Caco-2 (cell line): ENCODE results near the gene PHF10. TPM values are rescaled to one million over a fixed set of nuclear protein-coding genes. Genes with fewer than 3 reads are reported as not detected.
A peak's percentile ranks its signal among the peaks of the same experiment; 100 is the strongest.

Experiments
- BruUV-seq: library from RNA; stranded (reverse); fragments of 400-500 nt; replicated peaks from 2 replicates; lab custom pipeline; 2021; lab: Mats Ljungman, UMichigan
- CTCF ChIA-PET: fragments of 300-600 bp; sonication (Branson Sonifier 250); formaldehyde crosslinking; loops from one replicate; lab custom pipeline; 2022; ENCODE audit warnings: antibody characterized with exemption; lab: Charles Lee
- POLR2A ChIA-PET: fragments of 300-600 bp; sonication (Branson Sonifier 250); formaldehyde crosslinking; loops from one replicate; lab custom pipeline; 2022; ENCODE audit warnings: antibody characterized with exemption; lab: Charles Lee
- DNase-seq, 2 experiments: peaks; one replicate each; pipeline versions ENCODE4 v3.0.0 to v3.0.0-alpha.2; 2020 to 2022
- H3K27me3 ChIP-seq: replicated peaks from 2 replicates; pipeline ENCODE4 v1.6.0; 2011; ENCODE audit warnings: low read length; ENCODE audit not compliant: control insufficient read depth, insufficient read depth
- H3K36me3 ChIP-seq: 2 replicates; pipeline ENCODE4 v1.5.1; 2011; ENCODE audit warnings: low read length; ENCODE audit not compliant: control insufficient read depth, insufficient read depth
- H3K4me1 ChIP-seq: fragments of 250-450 bp; sonication (Bioruptor Pico); 2 replicates; pipeline ENCODE4 v1.5.1; 2020; ENCODE audit warnings: mild to moderate bottlenecking
- H3K4me3 ChIP-seq: 2 replicates; pipeline ENCODE4 v1.5.1; 2011; ENCODE audit warnings: low read depth, mild to moderate bottlenecking, control low read depth, low read length
- H3K9me3 ChIP-seq: fragments of 250-450 bp; sonication (Bioruptor Pico); 2 replicates; pipeline ENCODE4 v1.5.1; 2020; ENCODE audit warnings: mild to moderate bottlenecking, moderate library complexity
- H3K27ac Mint-ChIP-seq: one replicate; pipeline ENCODE4 v1.8.0; 2022; ENCODE audit warnings: mixed read lengths; ENCODE audit not compliant: unreplicated experiment
- H3K27me3 Mint-ChIP-seq: one replicate; pipeline ENCODE4 v1.8.0; 2022; ENCODE audit warnings: mixed read lengths; ENCODE audit not compliant: insufficient read depth, unreplicated experiment
- H3K36me3 Mint-ChIP-seq: one replicate; pipeline ENCODE4 v1.8.0; 2022; ENCODE audit warnings: mild to moderate bottlenecking, mixed read lengths; ENCODE audit not compliant: insufficient read depth, unreplicated experiment
- H3K4me1 Mint-ChIP-seq: one replicate; pipeline ENCODE4 v1.8.0; 2022; ENCODE audit warnings: low read depth, mixed read lengths; ENCODE audit not compliant: unreplicated experiment
- H3K4me3 Mint-ChIP-seq: one replicate; pipeline ENCODE4 v1.8.0; 2022; ENCODE audit warnings: mild to moderate bottlenecking, moderate library complexity, mixed read lengths; ENCODE audit not compliant: unreplicated experiment
- H3K9me3 Mint-ChIP-seq: one replicate; pipeline ENCODE4 v1.8.0; 2022; ENCODE audit warnings: mixed read lengths; ENCODE audit not compliant: unreplicated experiment
- CTCF ChIP-seq, 2 experiments: fragments of 200-600 bp in 1 of 2; IDR thresholded peaks; 1 replicate in 1 of 2; 2 replicates in 1 of 2; pipeline versions ENCODE4 v1.5.1 to v1.8.0; 2011 to 2022; ENCODE audit warnings: antibody characterized with exemption in 1 of 2, control low read depth in 1 of 2, inconsistent platforms in 1 of 2, low read depth in 1 of 2, low read length in 1 of 2, mild to moderate bottlenecking in 1 of 2, moderate library complexity in 1 of 2; ENCODE audit not compliant: insufficient read depth in 1 of 2, severe bottlenecking in 1 of 2, unreplicated experiment in 1 of 2
- intact Hi-C: fragments of 100-400 bp; cut with micrococcal nuclease; formaldehyde crosslinking; loops from one replicate; pipeline ENCODE4 v1.10.0; 2022; ENCODE audit not compliant: unreplicated experiment
- total RNA-seq: library from RNA; stranded (reverse); gene quantifications from 2 replicates; pipeline ENCODE4 v1.2.3, GENCODE V29; 2022

Gene PHF10
- total RNA-seq, 1 experiment from 2014 or later = 75.7 TPM

GRCh38 chr6:169723200-169723909 is 945 bp downstream of the PHF10 start:
- no TSS peak for BruUV-seq

GRCh38 chr6:169722362-169723199 is 1.7 kb downstream of the PHF10 start:
- intact Hi-C loops = loop anchor here (5.0 kb wide), 1 partner anchor 560 kb away; no protein-coding TSS in a partner anchor
- no peaks in the 10 kb centered on the region for H3K27me3 ChIP-seq
- BruUV-seq = TSS peak; percentile 34
- Mint-ChIP-seq H3K36me3 (peaks cover 37% of the 10 kb centered on the region), H3K27ac (peak overlapping the region; percentile 75), H3K9me3 (no peaks in the 10 kb centered on the region), H3K4me1 (peaks cover 20% of the 10 kb centered on the region), H3K27me3 (no peaks in the 10 kb centered on the region), H3K4me3 (peak overlapping the region; percentile 89)
- DNase-seq = peak in 1 of 2 experiments; percentile 36
- no peaks in the 10 kb centered on the region for H3K36me3 ChIP-seq
- no peak for TF ChIP-seq CTCF (IDR thresholded peaks at IDR 0.05; ENCODE audit: insufficient read depth in 1 of 2, low read depth in 1 of 2, low read length in 1 of 2, severe bottlenecking in 1 of 2, unreplicated experiment in 1 of 2)
- H3K4me3 ChIP-seq = peak overlapping the region; percentile 77
- CTCF ChIA-PET = no interaction called here
- H3K9me3 ChIP-seq = no peaks in the 10 kb centered on the region
- H3K4me1 ChIP-seq = peaks cover 22% of the 10 kb centered on the region
- POLR2A ChIA-PET = interaction anchor here (0.6 kb wide), 1 partner anchor 21 kb away, joined by 5 read pairs; no protein-coding TSS in a partner anchor

More at GRCh38 chr6:169723200-169723909, 945 bp downstream of the PHF10 start:
- Mint-ChIP-seq H3K27ac (peak overlapping the region; percentile 75), H3K36me3 (peaks cover 33% of the 10 kb centered on the region), H3K27me3 (no peaks in the 10 kb centered on the region), H3K4me3 (peak overlapping the region; percentile 89), H3K9me3 (no peaks in the 10 kb centered on the region), H3K4me1 (peaks cover 20% of the 10 kb centered on the region)
- ChIA-PET CTCF (no interaction called here), POLR2A (interaction anchor here (0.8 kb wide), 1 partner anchor 28 kb away, joined by 4 read pairs; the partner anchor contains the start of gene ERMARD)
- Histone ChIP-seq H3K9me3 (no peaks in the 10 kb centered on the region), H3K4me3 (peak overlapping the region; percentile 77), H3K27me3 (no peaks in the 10 kb centered on the region), H3K4me1 (peaks cover 22% of the 10 kb centered on the region), H3K36me3 (no peaks in the 10 kb centered on the region)
- TF ChIP-seq CTCF (IDR thresholded peaks at IDR 0.05; ENCODE audit: insufficient read depth in 1 of 2, low read depth in 1 of 2, low read length in 1 of 2, severe bottlenecking in 1 of 2, unreplicated experiment in 1 of 2) = no peak
- peak in 1 of 2 experiments; percentile 56 for DNase-seq
- intact Hi-C loops = loop anchor here (5.0 kb wide), 1 partner anchor 559 kb away; no protein-coding TSS in a partner anchor

- Mint-ChIP-seq H3K9me3 (no peaks in the 10 kb centered on the region), H3K4me3 (no peak overlapping the region), H3K4me1 (peaks cover 5% of the 10 kb centered on the region), H3K36me3 (peaks cover 56% of the 10 kb centered on the region), H3K27ac (no peak overlapping the region), H3K27me3 (no peaks in the 10 kb centered on the region)
- POLR2A ChIA-PET = no interaction called here
- Histone ChIP-seq H3K9me3 (no peaks in the 10 kb centered on the region), H3K4me3 (no peak overlapping the region), H3K36me3 (no peaks in the 10 kb centered on the region), H3K4me1 (peaks cover 16% of the 10 kb centered on the region), H3K27me3 (no peaks in the 10 kb centered on the region)
- CTCF ChIA-PET = no interaction called here
- intact Hi-C loops = loop anchor here (5.0 kb wide), 1 partner anchor 562 kb away; no protein-coding TSS in a partner anchor
- BruUV-seq = no TSS peak
- DNase-seq = no peak
- TF ChIP-seq CTCF (IDR thresholded peaks at IDR 0.05; ENCODE audit: insufficient read depth in 1 of 2, low read depth in 1 of 2, low read length in 1 of 2, severe bottlenecking in 1 of 2, unreplicated experiment in 1 of 2) = peak in 1 of 2 experiments; percentile 4
Observed at GRCh38 chr6:169720207-169720855, 4.0 kb downstream of the PHF10 start.
